Measurements from ENCODE around the gene CEP152. TPM values are rescaled to one million over a fixed set of nuclear protein-coding genes. Genes with fewer than 3 reads are reported as not detected.

Gene CEP152
- total RNA-seq, 2 donors from 2014 or later, result 3.6 to 7.9 TPM

- Histone ChIP-seq H3K4me1 (peaks cover 6% of the 10 kb centered on the region), H3K9me3 (no peaks in the 10 kb centered on the region), H3K4me3 (no peak overlapping the region), H3K27ac (peak overlapping the region in 1 of 4 donors; percentile 14), H3K27me3 (no peaks in the 10 kb centered on the region), H3K36me3 (replicated peaks in 1 of 2; ENCODE audit: insufficient read depth in 1 of 2, low read depth in 2 of 2) (no peaks in the 10 kb centered on the region)
- ATAC-seq (no peak), DNase-seq (no peak)
- TF ChIP-seq POLR2A (IDR thresholded peaks at IDR 0.05) (no peak), CTCF (IDR thresholded peaks at IDR 0.05) (no peak)
- intact Hi-C loops (cut with DNase I), result no loop called here
- WGBS, 2 donors, result 51 to 65% methylated on average over 6 of the region's 6 CpGs
These were observed 31.6 kb upstream of the CEP152 start for GRCh38 chr15:48842501-48842900.

DNA sequence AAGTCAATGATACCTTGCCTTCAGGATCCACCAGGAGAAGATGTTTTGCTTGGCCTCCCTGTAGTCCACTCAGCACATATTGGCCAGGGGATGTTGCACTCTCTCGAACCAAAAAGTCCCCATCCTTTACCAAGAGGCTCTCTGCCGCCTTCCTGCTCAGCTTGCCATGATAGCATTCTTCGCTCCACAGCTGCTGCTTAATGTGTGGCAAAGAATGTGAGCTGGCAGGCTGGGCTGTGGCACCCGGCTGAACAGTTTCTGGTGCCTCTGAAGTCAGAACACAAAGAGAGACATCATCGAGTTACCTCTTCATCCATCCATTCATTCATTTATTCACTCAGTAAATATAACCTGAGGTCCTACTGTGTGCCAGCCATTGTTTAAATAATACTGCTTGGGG lies 23.9 kb upstream of the CEP152 start:
- H3K36me3 ChIP-seq (replicated peaks in 1 of 2; ENCODE audit: insufficient read depth in 1 of 2, low read depth in 2 of 2), result no peaks in the 10 kb centered on the region
- H3K9me3 ChIP-seq, result no peaks in the 10 kb centered on the region
- H3K4me1 ChIP-seq, result no peaks in the 10 kb centered on the region
- TF ChIP-seq CTCF (IDR thresholded peaks at IDR 0.05) (no peak), POLR2A (IDR thresholded peaks at IDR 0.05) (no peak)
- DNase-seq, result no peak
- intact Hi-C loops (cut with DNase I), result no loop called here
- H3K27ac ChIP-seq, result no peak overlapping the region
- H3K4me3 ChIP-seq, result no peak overlapping the region
- no peaks in the 10 kb centered on the region for H3K27me3 ChIP-seq
- ATAC-seq, result no peak
- 64 to 71% methylated on average over 5 of the region's 5 CpGs for WGBS, 2 donors

DNA sequence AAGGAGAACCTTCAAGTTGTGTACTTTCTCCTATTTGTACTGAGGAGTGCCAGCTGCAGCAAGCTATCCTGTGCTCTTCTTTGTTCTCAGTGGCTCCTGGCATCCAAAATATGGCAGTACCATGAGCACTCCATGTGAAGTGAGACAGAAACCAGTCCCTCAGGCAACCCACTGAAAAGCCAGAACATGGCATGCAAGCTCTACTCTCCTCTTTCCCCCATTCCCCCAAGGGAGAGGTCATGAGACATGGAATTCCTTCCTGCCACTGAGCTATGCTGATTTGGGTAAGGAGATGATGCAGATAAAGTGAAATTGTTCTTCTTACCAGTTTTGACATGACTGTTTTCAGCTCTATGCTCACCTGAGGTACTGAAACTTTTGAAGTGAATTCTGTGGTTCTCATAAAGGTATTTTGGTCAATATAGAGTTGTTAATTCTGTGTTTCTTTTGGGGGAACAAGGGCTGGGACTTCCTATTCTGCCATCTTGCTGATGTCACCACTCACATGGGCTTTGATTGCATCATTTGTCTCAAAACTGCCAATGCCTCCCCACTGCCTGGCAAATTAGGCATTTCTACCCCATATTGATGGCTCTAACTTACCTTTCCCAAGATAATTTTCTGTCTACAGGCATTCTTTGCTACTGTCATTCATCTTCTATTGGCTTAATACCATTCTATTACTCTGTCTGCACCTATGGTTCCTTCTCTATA lies 22.8 kb upstream of the CEP152 start:
- no peaks in the 10 kb centered on the region for H3K27me3 ChIP-seq
- DNase-seq, result no peak
- no peak for ATAC-seq
- no peak overlapping the region for H3K27ac ChIP-seq
- H3K4me3 ChIP-seq, result no peak overlapping the region
- intact Hi-C loops (cut with DNase I), result no loop called here
- no peaks in the 10 kb centered on the region for H3K36me3 ChIP-seq (replicated peaks in 1 of 2; ENCODE audit: insufficient read depth in 1 of 2, low read depth in 2 of 2)
- no peak for TF ChIP-seq POLR2A (IDR thresholded peaks at IDR 0.05)
- TF ChIP-seq CTCF (IDR thresholded peaks at IDR 0.05), result no peak
- H3K9me3 ChIP-seq, result no peaks in the 10 kb centered on the region
- no peaks in the 10 kb centered on the region for H3K4me1 ChIP-seq

DNA sequence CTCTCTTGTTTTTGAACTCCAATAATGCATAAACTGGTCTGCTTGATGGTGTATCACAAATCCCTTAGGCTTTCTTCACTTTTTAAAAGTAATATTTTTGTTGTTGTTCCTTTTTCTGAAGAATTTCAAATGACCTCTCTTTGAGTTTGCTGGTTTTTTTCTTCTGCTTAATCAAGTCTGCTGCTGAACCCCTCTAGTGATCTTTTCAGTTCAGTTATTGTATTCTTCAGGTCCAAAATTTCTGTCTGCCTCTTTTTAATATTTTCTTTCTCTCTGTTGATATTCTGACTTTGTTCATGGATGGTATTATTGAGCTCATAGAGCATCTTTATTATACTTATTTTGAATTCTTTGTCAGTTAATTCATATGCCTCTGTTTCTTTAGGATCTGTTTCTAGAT lies 21.8 kb upstream of the CEP152 start:
- intact Hi-C loops (cut with DNase I), result no loop called here
- DNase-seq, result no peak
- ATAC-seq, result no peak
- Histone ChIP-seq H3K36me3 (replicated peaks in 1 of 2; ENCODE audit: insufficient read depth in 1 of 2, low read depth in 2 of 2) (no peaks in the 10 kb centered on the region), H3K27me3 (no peaks in the 10 kb centered on the region), H3K27ac (no peak overlapping the region), H3K4me3 (no peak overlapping the region), H3K4me1 (no peaks in the 10 kb centered on the region), H3K9me3 (no peaks in the 10 kb centered on the region)
- TF ChIP-seq CTCF (IDR thresholded peaks at IDR 0.05), result no peak

- H3K27me3 ChIP-seq, result no peaks in the 10 kb centered on the region
- TF ChIP-seq POLR2A (IDR thresholded peaks at IDR 0.05) (no peak), CTCF (IDR thresholded peaks at IDR 0.05) (no peak)
- intact Hi-C loops (cut with DNase I), result no loop called here
- H3K4me1 ChIP-seq, result no peaks in the 10 kb centered on the region
- H3K27ac ChIP-seq, result no peak overlapping the region
- H3K4me3 ChIP-seq, result no peak overlapping the region
- no peaks in the 10 kb centered on the region for H3K36me3 ChIP-seq (replicated peaks in 1 of 2; ENCODE audit: insufficient read depth in 1 of 2, low read depth in 2 of 2)
- no peak for ATAC-seq
- H3K9me3 ChIP-seq, result no peaks in the 10 kb centered on the region
- DNase-seq, result no peak
These were observed 18.0 kb upstream of the CEP152 start for GRCh38 chr15:48828906-48829305.
